Measurements from ENCODE around the gene USE1. TPM values are rescaled to one million over a fixed set of nuclear protein-coding genes. Genes with fewer than 3 reads are reported as not detected.

Gene USE1
- total and polyA plus RNA-seq, 4 experiments from 2014 or later = 36.5 to 44.3 (median 40.5) TPM

- CTCF ChIA-PET (ENCODE audit: partially characterized antibody) = interaction anchor here (0.5 to 1.0 kb wide), 2 partner anchors 19 to 174 kb away, joined by 3 to 4 read pairs; no protein-coding TSS in a partner anchor
- peaks cover 0 to 4% (median 3%) of the 10 kb centered on the region in 4 donors for H3K4me1 Mint-ChIP-seq
Measured at GRCh38 chr19:17242431-17243208, 27.5 kb downstream of the USE1 start.

GRCh38 chr19:17243211-17243829 lies 28.2 kb downstream of the USE1 start:
- POLR2A ChIA-PET (ENCODE audit: partially characterized antibody) = interaction anchor here (0.6 to 1.9 kb wide), 4 partner anchors 9 to 28 kb away, joined by 3 to 9 read pairs (median 4); partner anchors contain the start of genes BABAM1, OCEL1 and USE1
- peaks cover 0 to 4% (median 3%) of the 10 kb centered on the region in 4 donors for H3K4me1 Mint-ChIP-seq
- intact Hi-C loops (cut with micrococcal nuclease) = no loop called here

More at GRCh38 chr19:17242431-17243208, 27.5 kb downstream of the USE1 start:
- no peak overlapping the region for H3K27ac ChIP-seq (ENCODE audit: low read depth, low read length)
- no peak for DNase-seq
- Mint-ChIP-seq H3K36me3 (no peaks in the 10 kb centered on the region), H3K27me3 (no peaks in the 10 kb centered on the region), H3K9me3 (peaks cover 0 to 2% (median 0%) of the 10 kb centered on the region in 8 donors), H3K27ac (peak overlapping the region in 2 of 7 donors; percentile 63 to 79), H3K4me3 (peak overlapping the region in 3 of 8 donors; percentile 8 to 51 (median 24))
- intact Hi-C loops (cut with micrococcal nuclease) = no loop called here
- no peaks in the 10 kb centered on the region for H3K9me3 ChIP-seq (ENCODE audit: control insufficient read depth in 1 of 2, low read length in 2 of 2)
- H3K4me1 ChIP-seq (ENCODE audit: insufficient read depth, low read length) = peaks cover 11% of the 10 kb centered on the region
- H3K4me3 ChIP-seq (ENCODE audit: low read length in 2 of 2) = no peak overlapping the region
- POLR2A ChIA-PET (ENCODE audit: partially characterized antibody) = interaction anchor here (0.6 to 1.9 kb wide), 4 partner anchors 8 to 28 kb away, joined by 3 to 9 read pairs (median 4); partner anchors contain the start of genes BABAM1, OCEL1 and USE1
- H3K27me3 ChIP-seq (ENCODE audit: insufficient read depth, low read length) = no peaks in the 10 kb centered on the region
- H3K36me3 ChIP-seq (ENCODE audit: insufficient read depth, low read length) = no peaks in the 10 kb centered on the region

DNA sequence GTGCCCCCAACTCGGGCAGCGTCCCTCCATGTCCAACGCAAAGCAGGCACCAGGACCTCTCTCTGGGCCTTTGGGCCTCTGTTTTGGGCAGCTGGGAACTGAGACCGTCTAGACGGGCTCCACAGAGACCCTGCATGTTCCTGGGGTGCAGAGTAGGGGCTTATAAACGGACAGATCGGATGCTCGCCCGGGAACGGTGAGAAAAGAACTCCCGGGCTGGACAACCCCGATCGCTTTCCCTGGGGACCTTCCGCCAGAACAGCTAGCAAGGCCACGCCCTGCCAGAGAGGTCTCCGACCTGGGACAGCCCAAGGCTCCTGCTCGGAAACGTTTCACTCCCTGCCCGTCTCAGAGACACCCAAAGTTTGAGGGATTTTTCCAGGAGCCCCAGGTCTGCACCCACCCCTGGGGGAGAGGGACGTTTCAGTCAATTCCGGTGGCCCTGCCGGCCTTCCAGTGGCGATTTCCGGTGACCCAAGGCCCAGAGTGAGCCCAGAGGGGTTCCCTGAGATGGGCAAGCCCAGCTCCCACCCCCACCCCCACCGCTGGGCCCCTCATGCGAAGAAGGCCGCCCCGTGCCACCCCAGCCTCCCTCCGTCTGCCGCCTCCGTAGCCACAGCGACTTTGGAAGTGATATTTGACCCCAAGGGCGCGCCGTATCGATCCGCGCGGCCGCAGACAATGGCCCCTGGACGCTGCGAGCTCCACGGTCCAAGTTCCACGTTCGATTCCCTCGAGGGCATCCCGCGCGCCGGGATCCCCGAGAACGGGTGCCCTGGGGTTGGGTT lies 28.9 kb downstream of the USE1 start:
- H3K4me1 Mint-ChIP-seq = peaks cover 0 to 4% (median 3%) of the 10 kb centered on the region in 4 donors
- peak overlapping the region; percentile 41 to 67 (median 55) for H3K4me3 Mint-ChIP-seq
- no peaks in the 10 kb centered on the region for H3K36me3 Mint-ChIP-seq
- POLR2A ChIA-PET (ENCODE audit: partially characterized antibody) = interaction anchor here (1.4 to 3.3 kb wide), 5 partner anchors 9 to 29 kb away, joined by 4 to 19 read pairs (median 5); partner anchors contain the start of genes BABAM1, OCEL1 and USE1
- CTCF ChIA-PET (ENCODE audit: partially characterized antibody) = no interaction called here
- H3K4me3 ChIP-seq (ENCODE audit: low read length in 2 of 2) = no peak overlapping the region
- H3K4me1 ChIP-seq (ENCODE audit: insufficient read depth, low read length) = peaks cover 11% of the 10 kb centered on the region
- peaks cover 0 to 2% (median 0%) of the 10 kb centered on the region in 8 donors for H3K9me3 Mint-ChIP-seq
- H3K9me3 ChIP-seq (ENCODE audit: control insufficient read depth in 1 of 2, low read length in 2 of 2) = no peaks in the 10 kb centered on the region
- H3K36me3 ChIP-seq (ENCODE audit: insufficient read depth, low read length) = no peaks in the 10 kb centered on the region
- no peak overlapping the region for H3K27ac ChIP-seq (ENCODE audit: low read depth, low read length)
- peak overlapping the region in 2 of 7 donors; percentile 29 to 63 for H3K27ac Mint-ChIP-seq
- intact Hi-C loops (cut with micrococcal nuclease) = no loop called here
- H3K27me3 ChIP-seq (ENCODE audit: insufficient read depth, low read length) = no peaks in the 10 kb centered on the region
- DNase-seq = no peak
- H3K27me3 Mint-ChIP-seq = no peaks in the 10 kb centered on the region

More at GRCh38 chr19:17243211-17243829, 28.2 kb downstream of the USE1 start:
- Mint-ChIP-seq H3K4me3 (peak overlapping the region in 4 of 8 donors; percentile 32 to 58 (median 50)), H3K27me3 (no peaks in the 10 kb centered on the region), H3K27ac (peak overlapping the region in 4 of 7 donors; percentile 18 to 63 (median 38)), H3K9me3 (peaks cover 0 to 2% (median 0%) of the 10 kb centered on the region in 8 donors), H3K36me3 (no peaks in the 10 kb centered on the region)
- peaks cover 11% of the 10 kb centered on the region for H3K4me1 ChIP-seq (ENCODE audit: insufficient read depth, low read length)
- no peaks in the 10 kb centered on the region for H3K9me3 ChIP-seq (ENCODE audit: control insufficient read depth in 1 of 2, low read length in 2 of 2)
- no peak overlapping the region for H3K27ac ChIP-seq (ENCODE audit: low read depth, low read length)
- H3K36me3 ChIP-seq (ENCODE audit: insufficient read depth, low read length) = no peaks in the 10 kb centered on the region
- no peaks in the 10 kb centered on the region for H3K27me3 ChIP-seq (ENCODE audit: insufficient read depth, low read length)
- H3K4me3 ChIP-seq (ENCODE audit: low read length in 2 of 2) = no peak overlapping the region
- no peak for DNase-seq
- CTCF ChIA-PET (ENCODE audit: partially characterized antibody) = no interaction called here

- Mint-ChIP-seq H3K4me1 (peaks cover 0 to 4% (median 3%) of the 10 kb centered on the region in 4 donors), H3K27ac (no peak overlapping the region), H3K27me3 (no peaks in the 10 kb centered on the region), H3K9me3 (peaks cover 0 to 2% (median 0%) of the 10 kb centered on the region in 8 donors), H3K36me3 (no peaks in the 10 kb centered on the region), H3K4me3 (peak overlapping the region; percentile 25 to 67 (median 54))
- CTCF ChIA-PET (ENCODE audit: partially characterized antibody) = no interaction called here
- peak in 1 of 5 donors; percentile 19 for DNase-seq
- no peak overlapping the region for H3K27ac ChIP-seq (ENCODE audit: low read depth, low read length)
- intact Hi-C loops (cut with micrococcal nuclease) = no loop called here
- H3K27me3 ChIP-seq (ENCODE audit: insufficient read depth, low read length) = no peaks in the 10 kb centered on the region
- peaks cover 11% of the 10 kb centered on the region for H3K4me1 ChIP-seq (ENCODE audit: insufficient read depth, low read length)
- no peaks in the 10 kb centered on the region for H3K36me3 ChIP-seq (ENCODE audit: insufficient read depth, low read length)
- no peaks in the 10 kb centered on the region for H3K9me3 ChIP-seq (ENCODE audit: control insufficient read depth in 1 of 2, low read length in 2 of 2)
- no peak overlapping the region for H3K4me3 ChIP-seq (ENCODE audit: low read length in 2 of 2)
- POLR2A ChIA-PET (ENCODE audit: partially characterized antibody) = interaction anchor here (1.4 to 3.3 kb wide), 4 partner anchors 10 to 29 kb away, joined by 4 to 19 read pairs (median 4); partner anchors contain the start of genes BABAM1, OCEL1 and USE1
Measured at GRCh38 chr19:17244618-17245534, 29.7 kb downstream of the USE1 start.

DNA sequence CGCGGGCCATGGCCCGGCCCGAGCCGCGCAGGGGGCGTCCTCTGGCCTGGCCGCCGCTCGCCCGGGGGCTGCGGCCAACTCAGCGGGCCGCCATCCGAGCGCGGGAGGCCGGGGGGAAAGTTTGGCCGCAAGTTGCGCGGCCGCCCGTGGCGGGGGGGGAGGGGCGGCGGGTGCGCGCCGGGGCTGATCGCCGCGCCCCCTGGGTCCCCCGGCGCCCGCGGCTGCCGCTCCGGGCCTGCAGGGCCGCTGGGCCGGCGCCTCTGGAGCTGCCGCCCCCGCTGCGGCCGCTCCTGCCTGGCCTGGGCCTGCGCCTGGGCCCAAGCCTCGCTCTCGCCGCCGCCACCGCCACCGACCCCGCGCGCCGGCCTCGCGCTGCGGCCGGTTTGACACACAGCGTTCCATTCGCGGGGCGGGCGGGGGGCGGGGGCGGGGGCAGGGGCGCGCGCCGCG lies 30.4 kb downstream of the USE1 start, which contains the start of gene NR2F6:
Gene NR2F6, minus strand, starts transcription at position 385 of the 450 bp plus-strand sequence. CDS start 699 bp downstream, outside the sequence.
- CTCF ChIA-PET (ENCODE audit: partially characterized antibody) = no interaction called here
- POLR2A ChIA-PET (ENCODE audit: partially characterized antibody) = interaction anchor here (1.4 to 3.3 kb wide), 3 partner anchors 11 to 22 kb away, joined by 4 to 19 read pairs (median 4); partner anchors contain the start of genes BABAM1 and OCEL1
- peak within 1 kb of the TSS in 1 of 2 donors; percentile 64 for H3K4me3 ChIP-seq (ENCODE audit: low read length in 2 of 2)
- Mint-ChIP-seq H3K27me3 (no peaks in the 10 kb centered on the region), H3K4me1 (peaks cover 0 to 4% (median 3%) of the 10 kb centered on the region in 4 donors), H3K27ac (peak within 1 kb of the TSS in 5 of 7 donors; percentile 60 to 88 (median 79)), H3K36me3 (no peaks in the 10 kb centered on the region), H3K9me3 (peaks cover 0 to 2% (median 0%) of the 10 kb centered on the region in 8 donors), H3K4me3 (peak within 1 kb of the TSS; percentile 83 to 97 (median 86))
- H3K9me3 ChIP-seq (ENCODE audit: control insufficient read depth in 1 of 2, low read length in 2 of 2) = no peaks in the 10 kb centered on the region
- H3K4me1 ChIP-seq (ENCODE audit: insufficient read depth, low read length) = peaks cover 11% of the 10 kb centered on the region
- intact Hi-C loops (cut with micrococcal nuclease) = no loop called here
- no peaks in the 10 kb centered on the region for H3K36me3 ChIP-seq (ENCODE audit: insufficient read depth, low read length)
- DNase-seq = no peak
- H3K27ac ChIP-seq (ENCODE audit: low read depth, low read length) = peak within 1 kb of the TSS; percentile 42
- H3K27me3 ChIP-seq (ENCODE audit: insufficient read depth, low read length) = no peaks in the 10 kb centered on the region

Measured in CD4-positive, alpha-beta memory T cell (primary cell).